A673 (cell line): ENCODE results near the gene ASGR2.
"Not testable (repeated sequence)": the region's sequence is repeated elsewhere in the genome, so short reads cannot be mapped to it uniquely, and the experiment has no call there.

Source experiments
- CTCF ChIP-seq: fragments of 300-800, 200-600 bp; sonication (generic); conservative IDR thresholded peaks from 2 replicates; pipeline ENCODE4 v1.5.1; 2017; ENCODE audit warnings: low read depth, mild to moderate bottlenecking, antibody characterized with exemption, low read length, moderate library complexity, mixed read lengths
- EZH2 ChIP-seq: fragments of 200-600 bp; sonication (generic); IDR thresholded peaks from 2 replicates; pipeline ENCODE4 v1.6.1; 2017; ENCODE audit warnings: borderline replicate concordance, low read depth, mild to moderate bottlenecking, mixed read lengths, antibody characterized with exemption, low read length; ENCODE audit not compliant: poor library complexity, severe bottlenecking

GRCh38 chr17:7088442-7088841 lies 26.2 kb downstream of the ASGR2 start:
- TF ChIP-seq CTCF, EZH2: not testable (repeated sequence)
